Right atrium auricular region (tissue), 2 donors: ENCODE data around the gene PRR29. TPM values are rescaled to one million over a fixed set of nuclear protein-coding genes. Genes with fewer than 3 reads are reported as not detected.
A peak's percentile ranks its signal among the peaks of the same experiment; 100 is the strongest.

ENCODE experiments used
- DNase-seq: peaks from one replicate; pipeline ENCODE4 v3.0.0-alpha.2; 2019; ENCODE audit warnings: low spot score
- H3K27ac ChIP-seq, 2 donors: fragments of 200-600 bp; sonication (generic); 1 replicate in 1 of 2; 2 replicates in 1 of 2; pipeline ENCODE4 v1.5.1; 2016 to 2019
- H3K27me3 ChIP-seq, 2 donors: fragments of 200-600 bp; sonication (generic); one replicate each; pipeline versions ENCODE4 v1.5.1 to v1.6.0; 2017 to 2019
- H3K36me3 ChIP-seq: fragments of 200-600 bp; sonication (generic); one replicate; pipeline ENCODE4 v1.5.1; 2016
- H3K4me1 ChIP-seq, 2 donors: fragments of 200-600 bp; sonication (generic); one replicate each; pipeline versions ENCODE4 v1.5.1 to v1.6.0; 2017 to 2019
- H3K4me3 ChIP-seq, 2 donors: fragments of 200-600 bp; sonication (generic); 1 replicate in 1 of 2; 2 replicates in 1 of 2; pipeline ENCODE4 v1.5.1; 2017 to 2019; ENCODE audit warnings: mild to moderate bottlenecking in 1 of 2, moderate library complexity in 1 of 2
- H3K9me3 ChIP-seq, 2 donors: fragments of 200-600 bp; sonication (generic); one replicate each; pipeline ENCODE4 v1.5.1; 2019
- CTCF ChIP-seq, 2 donors: fragments of 200-600 bp; sonication (generic); IDR thresholded peaks; one replicate each; pipeline ENCODE4 v1.5.1; 2019; ENCODE audit warnings: antibody characterized with exemption in 2 of 2
- total RNA-seq, 2 donors: library from RNA; depleted of rRNA; stranded (reverse); fragments of >200 nt; gene quantifications; one replicate each; pipeline ENCODE4 v1.1.0, GENCODE V29; 2016

The PRR29 gene
- total RNA-seq, 2 donors from 2014 or later = 0.08 TPM; not detected in 1

GRCh38 chr17:63961355-63962212 is 36.6 kb upstream of the PRR29 start:
- H3K27me3 ChIP-seq = no peaks in the 10 kb centered on the region
- no peak for TF ChIP-seq CTCF (IDR thresholded peaks at IDR 0.05)
- no peaks in the 10 kb centered on the region for H3K36me3 ChIP-seq
- H3K9me3 ChIP-seq = no peaks in the 10 kb centered on the region
- H3K4me1 ChIP-seq = peaks cover 0 to 43% of the 10 kb centered on the region in 2 donors
- peak overlapping the region in 1 of 2 donors; percentile 23 for H3K4me3 ChIP-seq
- H3K27ac ChIP-seq = peak overlapping the region; percentile 70 to 74
- peak; percentile 82 for DNase-seq

GRCh38 chr17:63962298-63962744 is 35.8 kb upstream of the PRR29 start:
- H3K4me3 ChIP-seq = no peak overlapping the region
- TF ChIP-seq CTCF (IDR thresholded peaks at IDR 0.05) = no peak
- DNase-seq = no peak
- no peaks in the 10 kb centered on the region for H3K27me3 ChIP-seq
- H3K9me3 ChIP-seq = no peaks in the 10 kb centered on the region
- peak overlapping the region; percentile 70 to 74 for H3K27ac ChIP-seq
- H3K36me3 ChIP-seq = no peaks in the 10 kb centered on the region
- peaks cover 0 to 43% of the 10 kb centered on the region in 2 donors for H3K4me1 ChIP-seq

GRCh38 chr17:63963123-63963522 is 35.0 kb upstream of the PRR29 start:
- Histone ChIP-seq H3K27ac (peak overlapping the region; percentile 70 to 74), H3K36me3 (no peaks in the 10 kb centered on the region), H3K4me1 (peaks cover 0 to 43% of the 10 kb centered on the region in 2 donors), H3K9me3 (no peaks in the 10 kb centered on the region), H3K4me3 (no peak overlapping the region), H3K27me3 (no peaks in the 10 kb centered on the region)
- DNase-seq = peak; percentile 75
- no peak for TF ChIP-seq CTCF (IDR thresholded peaks at IDR 0.05)

- Histone ChIP-seq H3K27me3 (no peaks in the 10 kb centered on the region), H3K4me1 (peaks cover 0 to 29% of the 10 kb centered on the region in 2 donors), H3K4me3 (no peak overlapping the region), H3K9me3 (no peaks in the 10 kb centered on the region), H3K36me3 (no peaks in the 10 kb centered on the region), H3K27ac (no peak overlapping the region)
- no peak for TF ChIP-seq CTCF (IDR thresholded peaks at IDR 0.05)
- DNase-seq = no peak
Measured at GRCh38 chr17:63966646-63967264, 31.4 kb upstream of the PRR29 start.

GRCh38 chr17:63967953-63968352 is 30.2 kb upstream of the PRR29 start:
- Histone ChIP-seq H3K9me3 (no peaks in the 10 kb centered on the region), H3K27ac (no peak overlapping the region), H3K4me1 (peaks cover 0 to 17% of the 10 kb centered on the region in 2 donors), H3K27me3 (no peaks in the 10 kb centered on the region), H3K36me3 (no peaks in the 10 kb centered on the region), H3K4me3 (no peak overlapping the region)
- TF ChIP-seq CTCF (IDR thresholded peaks at IDR 0.05) = no peak
- DNase-seq = no peak
